HEK293 (cell line): Measurements from ENCODE around the gene COL1A1.

Experiments used
- ATF2 ChIP-seq: fragments of 450-650 bp; formaldehyde crosslinking; IDR thresholded peaks from 2 replicates; pipeline ENCODE4 v1.5.1; 2016; ENCODE audit warnings: missing biosample characterization, missing genetic modification characterization, low read depth
- GFI1B ChIP-seq: fragments of 450-650 bp; formaldehyde crosslinking; IDR thresholded peaks from 2 replicates; pipeline ENCODE4 v1.5.1; 2016; ENCODE audit warnings: missing biosample characterization, missing genetic modification characterization
- HOXD13 ChIP-seq: sonication (generic); formaldehyde crosslinking; IDR thresholded peaks from 2 replicates; pipeline ENCODE4 v1.8.0; 2022; ENCODE audit warnings: missing genetic modification reagents, borderline replicate concordance
- INSM2 ChIP-seq: fragments of 450-650 bp; formaldehyde crosslinking; IDR thresholded peaks from 2 replicates; pipeline ENCODE4 v1.5.1; 2016; ENCODE audit warnings: missing biosample characterization, missing genetic modification characterization
- KLF10 ChIP-seq: fragments of 450-650 bp; IDR thresholded peaks from 2 replicates; pipeline ENCODE4 v1.5.1; 2018; ENCODE audit warnings: missing biosample characterization, mild to moderate bottlenecking, missing genetic modification characterization
- OSR2 ChIP-seq: fragments of 450-650 bp; formaldehyde crosslinking; IDR thresholded peaks from 2 replicates; pipeline ENCODE4 v1.5.1; 2016; ENCODE audit warnings: missing biosample characterization, missing genetic modification characterization
- PRDM4 ChIP-seq: fragments of 450-650 bp; formaldehyde crosslinking; IDR thresholded peaks from 2 replicates; pipeline ENCODE4 v1.5.1; 2017; ENCODE audit warnings: missing biosample characterization, missing genetic modification characterization
- REPIN1 ChIP-seq: fragments of 450-650 bp; formaldehyde crosslinking; IDR thresholded peaks from 2 replicates; pipeline ENCODE4 v1.5.1; 2017; ENCODE audit warnings: missing biosample characterization, missing genetic modification characterization, low read depth
- SCRT1 ChIP-seq: fragments of 450-650 bp; formaldehyde crosslinking; IDR thresholded peaks from 2 replicates; pipeline ENCODE4 v1.5.1; 2016; ENCODE audit warnings: missing biosample characterization, missing genetic modification characterization, borderline replicate concordance
- TSHZ1 ChIP-seq: fragments of 450-650 bp; formaldehyde crosslinking; IDR thresholded peaks from 2 replicates; pipeline ENCODE4 v1.5.1; 2016; ENCODE audit warnings: missing biosample characterization, missing genetic modification characterization, borderline replicate concordance
- WT1 ChIP-seq: fragments of 450-650 bp; formaldehyde crosslinking; IDR thresholded peaks from 2 replicates; pipeline ENCODE4 v1.5.1; 2016; ENCODE audit warnings: missing biosample characterization, missing genetic modification characterization
- YY2 ChIP-seq: fragments of 450-650 bp; formaldehyde crosslinking; IDR thresholded peaks from 2 replicates; pipeline ENCODE4 v1.5.1; 2016; ENCODE audit warnings: missing biosample characterization, missing genetic modification characterization
- ZBTB10 ChIP-seq: fragments of 450-650 bp; formaldehyde crosslinking; IDR thresholded peaks from 2 replicates; pipeline ENCODE4 v1.5.1; 2016; ENCODE audit warnings: missing biosample characterization, missing genetic modification characterization
- ZBTB17 ChIP-seq: fragments of 450-650 bp; formaldehyde crosslinking; IDR thresholded peaks from 2 replicates; pipeline ENCODE4 v1.5.1; 2016; ENCODE audit warnings: missing biosample characterization, missing genetic modification characterization
- ZNF146 ChIP-seq: fragments of 450-650 bp; formaldehyde crosslinking; IDR thresholded peaks from 2 replicates; pipeline ENCODE4 v1.5.1; 2016; ENCODE audit warnings: missing biosample characterization, missing genetic modification characterization
- ZNF157 ChIP-seq: fragments of 450-650 bp; formaldehyde crosslinking; IDR thresholded peaks from 2 replicates; pipeline ENCODE4 v1.5.1; 2016; ENCODE audit warnings: missing biosample characterization, missing genetic modification characterization
- ZNF202 ChIP-seq: fragments of 450-650 bp; formaldehyde crosslinking; IDR thresholded peaks from 2 replicates; pipeline ENCODE4 v1.5.1; 2016; ENCODE audit warnings: missing biosample characterization, missing genetic modification characterization, borderline replicate concordance
- ZNF341 ChIP-seq: fragments of 450-650 bp; formaldehyde crosslinking; IDR thresholded peaks from 2 replicates; pipeline ENCODE4; 2016; ENCODE audit warnings: low read depth, missing biosample characterization, missing genetic modification characterization
- ZNF391 ChIP-seq: fragments of 450-650 bp; formaldehyde crosslinking; IDR thresholded peaks from 2 replicates; pipeline ENCODE4 v1.5.1; 2016; ENCODE audit warnings: low read depth, missing biosample characterization, missing genetic modification characterization, borderline replicate concordance
- ZNF433 ChIP-seq: fragments of 450-650 bp; formaldehyde crosslinking; IDR thresholded peaks from 2 replicates; pipeline ENCODE4 v1.5.1; 2016; ENCODE audit warnings: missing biosample characterization, missing genetic modification characterization, low read depth
- ZNF521 ChIP-seq: fragments of 450-650 bp; formaldehyde crosslinking; IDR thresholded peaks from 2 replicates; pipeline ENCODE4 v1.5.1; 2017; ENCODE audit warnings: missing biosample characterization, mild to moderate bottlenecking, missing genetic modification characterization
- ZNF544 ChIP-seq: fragments of 450-650 bp; formaldehyde crosslinking; IDR thresholded peaks from 2 replicates; pipeline ENCODE4 v1.5.0; 2017; ENCODE audit warnings: missing biosample characterization, missing genetic modification characterization
- ZNF555 ChIP-seq: fragments of 450-650 bp; formaldehyde crosslinking; conservative IDR thresholded peaks from 2 replicates; pipeline ENCODE4 v1.5.1; 2017; ENCODE audit warnings: missing biosample characterization, mild to moderate bottlenecking, missing genetic modification characterization, inconsistent platforms
- ZNF600 ChIP-seq: fragments of 450-650 bp; formaldehyde crosslinking; IDR thresholded peaks from 2 replicates; pipeline ENCODE4 v1.5.1; 2016; ENCODE audit warnings: missing biosample characterization, missing genetic modification characterization
- ZNF626 ChIP-seq: fragments of 450-650 bp; sonication (Bioruptor Pico); formaldehyde crosslinking; IDR thresholded peaks from 2 replicates; pipeline ENCODE4 v1.5.1; 2018; ENCODE audit warnings: missing biosample characterization, missing genetic modification characterization, inconsistent platforms
- ZNF645 ChIP-seq: fragments of 450-650 bp; formaldehyde crosslinking; IDR thresholded peaks from 2 replicates; pipeline ENCODE4; 2016; ENCODE audit warnings: missing biosample characterization, missing genetic modification characterization

Gene COL1A1

GRCh38 chr17:50151937-50152547 is 49.4 kb downstream of the COL1A1 start (continued):
- no peak for TF ChIP-seq YY2 (tag by site-specific recombination)
- 0 out of 2 replicates have a peak, but pooled peaks have one; percentile 17 for TF ChIP-seq ZNF146 (tag by site-specific recombination)
- TF ChIP-seq ZNF157 (tag by site-specific recombination) = no peak
- TF ChIP-seq HOXD13 (CRISPR knock-in tag) = no peak
- peak; percentile 81 for TF ChIP-seq WT1
- no peak for TF ChIP-seq ZNF645
- TF ChIP-seq KLF10 (tag by site-specific recombination) = peak; percentile 49; the same call in 1 of the 2 replicates
- TF ChIP-seq ZNF433 (tag by site-specific recombination) = no peak
- peak; percentile 44; the same call in 1 of the 2 replicates for TF ChIP-seq INSM2 (tag by site-specific recombination)
- no peak for TF ChIP-seq ZNF555 (tag by site-specific recombination)
- TF ChIP-seq SCRT1 (tag by site-specific recombination) = no peak
- peak; percentile 97 for TF ChIP-seq ZBTB17 (tag by site-specific recombination)
- TF ChIP-seq ZBTB10 = peak; percentile 69
- no peak for TF ChIP-seq ATF2 (tag by site-specific recombination)
- no peak for TF ChIP-seq ZNF521 (tag by site-specific recombination)
- TF ChIP-seq ZNF391 (tag by site-specific recombination) = peak; percentile 64; the same call in 1 of the 2 replicates
- peak; percentile 99 for TF ChIP-seq ZNF341
- TF ChIP-seq OSR2 (tag by site-specific recombination) = no peak; the same call in 1 of the 2 replicates
- TF ChIP-seq ZNF600 (tag by site-specific recombination) = peak; percentile 51
- TF ChIP-seq GFI1B (tag by site-specific recombination) = no peak
- TF ChIP-seq ZNF626 = no peak
- peak; percentile 4; the same call in 1 of the 2 replicates for TF ChIP-seq TSHZ1 (tag by site-specific recombination)
- TF ChIP-seq ZNF544 (tag by site-specific recombination) = no peak
- peak; percentile 45; the same call in 1 of the 2 replicates for TF ChIP-seq PRDM4 (tag by site-specific recombination)
- no peak for TF ChIP-seq ZNF202 (tag by site-specific recombination)
- no peak for TF ChIP-seq REPIN1 (tag by site-specific recombination)
